Neural crest cell (in vitro differentiated cells): Measurements from ENCODE around the gene PSTK. TPM values are rescaled to one million over a fixed set of nuclear protein-coding genes. Genes with fewer than 3 reads are reported as not detected.

Experiments used
- DNase-seq: peaks from one replicate; pipeline ENCODE4 v3.0.0; 2021; ENCODE audit warnings: low read depth, mixed read lengths, low spot score
- H3K27ac Mint-ChIP-seq: one replicate; pipeline ENCODE4 v1.8.0; 2021; ENCODE audit warnings: mild to moderate bottlenecking, mixed read lengths; ENCODE audit not compliant: unreplicated experiment
- H3K27me3 Mint-ChIP-seq: 2 replicates; pipeline ENCODE4 v1.8.0; 2021; ENCODE audit warnings: low read depth, mild to moderate bottlenecking, mixed read lengths
- H3K36me3 Mint-ChIP-seq: 2 replicates; pipeline ENCODE4 v1.8.0; 2021; ENCODE audit warnings: low read depth, mild to moderate bottlenecking, mixed read lengths
- H3K4me1 Mint-ChIP-seq: 2 replicates; pipeline ENCODE4 v1.8.0; 2021; ENCODE audit warnings: mixed read lengths
- H3K4me3 Mint-ChIP-seq: one replicate; pipeline ENCODE4 v1.8.0; 2021; ENCODE audit warnings: mild to moderate bottlenecking, mixed read lengths
- H3K9me3 Mint-ChIP-seq: 2 replicates; pipeline ENCODE4 v1.8.0; 2021; ENCODE audit warnings: mixed read lengths
- total RNA-seq: library from RNA; stranded (reverse); gene quantifications from 2 replicates; pipeline ENCODE4 v1.2.1, GENCODE V29; 2021
- TF ChIP-seq, protein P1 (sequence below): fragments of 200-600 bp; sonication (generic); conservative IDR thresholded peaks from 2 replicates; pipeline ENCODE4 v1.5.0; 2021; ENCODE audit warnings: antibody characterized with exemption, mild to moderate bottlenecking

PSTK gene
- total RNA-seq, 1 donor from 2014 or later: 5.8 TPM

DNA sequence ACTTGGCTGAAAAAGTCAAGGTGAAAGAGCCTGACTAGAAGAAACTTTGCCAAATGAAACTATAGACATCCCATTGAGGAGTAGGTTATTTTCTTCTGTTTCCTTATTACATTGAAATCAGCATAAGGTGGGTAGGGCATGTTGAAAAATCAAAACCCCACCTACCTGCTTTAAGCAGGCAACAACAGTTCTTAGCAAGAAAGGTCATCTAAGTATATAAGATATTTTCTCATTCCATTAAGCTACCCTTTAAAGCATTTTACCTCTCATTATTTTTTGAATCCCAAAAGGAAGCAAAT, 59.4 kb downstream of the PSTK start:
- Mint-ChIP-seq H3K9me3 (no peaks in the 10 kb centered on the region), H3K36me3 (peaks cover 3% of the 10 kb centered on the region), H3K4me3 (no peak overlapping the region), H3K27ac (no peak overlapping the region), H3K4me1 (no peaks in the 10 kb centered on the region), H3K27me3 (no peaks in the 10 kb centered on the region)
- TF ChIP-seq, protein P1, sequence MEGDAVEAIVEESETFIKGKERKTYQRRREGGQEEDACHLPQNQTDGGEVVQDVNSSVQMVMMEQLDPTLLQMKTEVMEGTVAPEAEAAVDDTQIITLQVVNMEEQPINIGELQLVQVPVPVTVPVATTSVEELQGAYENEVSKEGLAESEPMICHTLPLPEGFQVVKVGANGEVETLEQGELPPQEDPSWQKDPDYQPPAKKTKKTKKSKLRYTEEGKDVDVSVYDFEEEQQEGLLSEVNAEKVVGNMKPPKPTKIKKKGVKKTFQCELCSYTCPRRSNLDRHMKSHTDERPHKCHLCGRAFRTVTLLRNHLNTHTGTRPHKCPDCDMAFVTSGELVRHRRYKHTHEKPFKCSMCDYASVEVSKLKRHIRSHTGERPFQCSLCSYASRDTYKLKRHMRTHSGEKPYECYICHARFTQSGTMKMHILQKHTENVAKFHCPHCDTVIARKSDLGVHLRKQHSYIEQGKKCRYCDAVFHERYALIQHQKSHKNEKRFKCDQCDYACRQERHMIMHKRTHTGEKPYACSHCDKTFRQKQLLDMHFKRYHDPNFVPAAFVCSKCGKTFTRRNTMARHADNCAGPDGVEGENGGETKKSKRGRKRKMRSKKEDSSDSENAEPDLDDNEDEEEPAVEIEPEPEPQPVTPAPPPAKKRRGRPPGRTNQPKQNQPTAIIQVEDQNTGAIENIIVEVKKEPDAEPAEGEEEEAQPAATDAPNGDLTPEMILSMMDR: no peak
- DNase-seq: no peak

Other genes with a start within 250 kb of the PSTK start
- not detected in 2 replicates for gene CUZD1, start 134.5 kb upstream of the PSTK start, total RNA-seq
- gene FAM24B, start 100.8 kb upstream of the PSTK start, total RNA-seq: not detected in 2 replicates
- gene FAM24A, start 69.8 kb upstream of the PSTK start, total RNA-seq: not detected in 2 replicates
- gene C10orf88, start 26.2 kb upstream of the PSTK start, total RNA-seq: 11.8 and 13.5 TPM in 2 replicates
- gene IKZF5, start 28.4 kb downstream of the PSTK start, total RNA-seq: 12.1 and 14.1 TPM in 2 replicates
- 16.8 and 17.2 TPM in 2 replicates for gene ACADSB, start 28.6 kb downstream of the PSTK start, total RNA-seq
- gene HMX3, start 155.6 kb downstream of the PSTK start, total RNA-seq: not detected in 2 replicates
- not detected in 2 replicates for gene HMX2, start 167.7 kb downstream of the PSTK start, total RNA-seq
- 171 and 182 TPM in 2 replicates for gene BUB3, start 174.0 kb downstream of the PSTK start, total RNA-seq